Hepatocyte (in vitro differentiated cells): Measurements from ENCODE around the gene IGFL1. TPM values are rescaled to one million over a fixed set of nuclear protein-coding genes. Genes with fewer than 3 reads are reported as not detected.
"Not testable (repeated sequence)": the region's sequence is repeated elsewhere in the genome, so short reads cannot be mapped to it uniquely, and the experiment has no call there.

Source experiments
- DNase-seq: peaks from one replicate; pipeline ENCODE4 v3.0.0-alpha.2; 2016; ENCODE audit warnings: low spot score
- H2AFZ ChIP-seq: fragments of 200-600 bp; sonication (generic); 2 replicates; pipeline ENCODE4 v1.6.0; 2016; ENCODE audit warnings: antibody characterized with exemption, mild to moderate bottlenecking
- H3K27ac ChIP-seq: fragments of 200-600 bp; sonication (generic); 2 replicates; pipeline ENCODE4 v1.5.1; 2016; ENCODE audit warnings: mild to moderate bottlenecking
- H3K27me3 ChIP-seq: fragments of 200-600 bp; sonication (generic); 2 replicates; pipeline ENCODE4 v1.6.1; 2016
- H3K36me3 ChIP-seq: fragments of 200-600 bp; sonication (generic); replicated peaks from 2 replicates; pipeline ENCODE4 v1.5.1; 2016; ENCODE audit warnings: low read depth; ENCODE audit not compliant: insufficient read depth
- H3K4me1 ChIP-seq: fragments of 200-600 bp; sonication (generic); 2 replicates; pipeline ENCODE4 v1.5.1; 2016; ENCODE audit warnings: mild to moderate bottlenecking, moderate library complexity; ENCODE audit not compliant: insufficient read depth
- H3K4me2 ChIP-seq: fragments of 200-600 bp; sonication (generic); 2 replicates; pipeline ENCODE4 v1.6.0; 2016
- H3K4me3 ChIP-seq: fragments of 200-600 bp; sonication (generic); 2 replicates; pipeline ENCODE4 v1.5.1; 2016; ENCODE audit warnings: mild to moderate bottlenecking
- H3K79me2 ChIP-seq: fragments of 200-600 bp; sonication (generic); 2 replicates; pipeline ENCODE4 v1.6.0; 2017; ENCODE audit warnings: mild to moderate bottlenecking
- H3K9me2 ChIP-seq: fragments of 200-600 bp; sonication (generic); replicated peaks from 2 replicates; pipeline ENCODE4 v1.6.0; 2017; ENCODE audit warnings: mild to moderate bottlenecking; ENCODE audit not compliant: insufficient read depth
- H3K9me3 ChIP-seq: fragments of 200-600 bp; sonication (generic); 2 replicates; pipeline ENCODE4 v1.5.1; 2016; ENCODE audit warnings: low read depth, mild to moderate bottlenecking
- H4K20me1 ChIP-seq: fragments of 200-600 bp; sonication (generic); 2 replicates; pipeline ENCODE4 v1.6.0; 2016; ENCODE audit warnings: mild to moderate bottlenecking; ENCODE audit not compliant: insufficient read depth, poor library complexity, severe bottlenecking
- CTCF ChIP-seq: fragments of 200-600 bp; sonication (generic); IDR thresholded peaks from 2 replicates; pipeline ENCODE4 v1.5.1; 2016; ENCODE audit warnings: antibody characterized with exemption, mild to moderate bottlenecking; ENCODE audit not compliant: poor library complexity
- EZH2 ChIP-seq: fragments of 200-600 bp; sonication (generic); IDR thresholded peaks from 2 replicates; pipeline ENCODE4 v1.6.1; 2016; ENCODE audit warnings: antibody characterized with exemption, mild to moderate bottlenecking, borderline replicate concordance
- EZH2phosphoT487 ChIP-seq: fragments of 200-600 bp; sonication (generic); IDR thresholded peaks from one replicate; pipeline ENCODE4 v1.6.1; 2018; ENCODE audit warnings: antibody characterized with exemption, mild to moderate bottlenecking, low read depth, moderate library complexity; ENCODE audit not compliant: unreplicated experiment, severe bottlenecking
- WGBS: methylation state at CpG from one replicate; pipeline ENCODE4 v1.1.6; 2016; ENCODE audit warnings: low lambda C conversion rate; ENCODE audit errors: missing lambda C conversion rate; 5-methylcytosine and 5-hydroxymethylcytosine counted together
- polyA plus RNA-seq: library from polyadenylated mRNA; unstranded; fragments of >200 nt; fragmentation: Nextera tagmentation; extraction: Ambion mirVana; gene quantifications from 2 replicates; pipeline ENCODE4 v1.2.1, GENCODE V29; 2016
- total RNA-seq: library from RNA; depleted of rRNA; stranded (reverse); fragments of >200 nt; gene quantifications from 2 replicates; pipeline ENCODE4 v1.2.3, GENCODE V29; 2014

Gene IGFL1
- total and polyA plus RNA-seq, 2 experiments from 2014 or later, result not detected

- H3K36me3 ChIP-seq, result no peaks in the 10 kb centered on the region
- H2AFZ ChIP-seq, result no peak overlapping the region
- TF ChIP-seq EZH2 (no peak), EZH2phosphoT487 (peak; percentile 98)
- H3K27me3 ChIP-seq, result peaks cover 8% of the 10 kb centered on the region
- no peak overlapping the region for H3K4me3 ChIP-seq
- peaks cover 12% of the 10 kb centered on the region for H3K4me1 ChIP-seq
- H3K9me2 ChIP-seq, result no peaks in the 10 kb centered on the region
- H3K9me3 ChIP-seq, result no peaks in the 10 kb centered on the region
- peak; percentile 88 for DNase-seq
- H3K4me2 ChIP-seq, result no peak overlapping the region
- H3K79me2 ChIP-seq, result no peaks in the 10 kb centered on the region
- 23% methylated on average over 11 of the region's 11 CpGs for WGBS
- peak overlapping the region; percentile 61 for H3K27ac ChIP-seq
- H4K20me1 ChIP-seq, result no peaks in the 10 kb centered on the region
Measured at GRCh38 chr19:46192992-46193650, 36.4 kb upstream of the IGFL1 start.

DNA sequence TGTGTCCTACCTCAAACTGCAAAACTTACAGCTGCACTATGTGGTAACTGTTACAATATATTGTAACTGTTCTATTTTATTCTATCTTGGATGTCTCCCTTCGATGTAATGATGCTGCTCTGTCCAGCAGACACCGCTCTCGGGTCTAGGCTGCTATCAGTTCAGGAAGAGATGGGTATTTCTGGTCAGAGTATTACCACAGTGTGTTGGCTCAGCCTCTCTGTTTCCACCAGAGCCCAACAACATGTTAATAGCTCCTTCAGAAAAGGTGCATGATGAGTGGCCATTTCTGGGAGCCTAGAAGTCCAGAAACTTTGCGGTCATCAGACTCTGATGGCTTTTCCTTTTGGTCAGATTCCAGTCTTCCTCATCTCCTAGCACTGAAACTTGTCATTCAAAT lies 35.9 kb upstream of the IGFL1 start:
- no peaks in the 10 kb centered on the region for H3K79me2 ChIP-seq
- H4K20me1 ChIP-seq, result no peaks in the 10 kb centered on the region
- no peaks in the 10 kb centered on the region for H3K9me2 ChIP-seq
- no peak overlapping the region for H2AFZ ChIP-seq
- no peak overlapping the region for H3K4me2 ChIP-seq
- no peaks in the 10 kb centered on the region for H3K36me3 ChIP-seq
- peaks cover 8% of the 10 kb centered on the region for H3K27me3 ChIP-seq
- H3K4me3 ChIP-seq, result no peak overlapping the region
- peaks cover 12% of the 10 kb centered on the region for H3K4me1 ChIP-seq
- H3K27ac ChIP-seq, result peak overlapping the region; percentile 61
- H3K9me3 ChIP-seq, result no peaks in the 10 kb centered on the region
- DNase-seq, result no peak
- TF ChIP-seq EZH2phosphoT487, result no peak
- TF ChIP-seq EZH2, result no peak
- 82% methylated on average over 4 of the region's 4 CpGs for WGBS

DNA sequence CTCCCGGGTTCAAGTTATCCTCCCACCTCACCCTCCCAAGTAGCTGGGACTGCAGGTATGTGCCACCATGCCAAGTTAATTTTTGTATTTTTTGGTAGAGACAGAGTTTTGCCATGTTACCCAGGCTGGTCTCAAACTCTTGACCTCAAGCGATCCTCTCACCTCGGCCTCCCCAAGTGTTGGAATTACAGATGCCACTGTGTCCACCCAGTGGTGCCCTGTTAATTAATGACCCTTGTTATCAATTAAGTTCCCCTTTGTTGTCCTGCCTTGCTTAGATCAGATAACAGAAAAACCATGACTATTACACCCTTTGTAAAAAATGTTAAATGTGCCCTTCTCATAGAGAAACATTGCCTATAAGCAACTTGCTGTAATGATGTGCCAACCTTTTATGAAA lies 34.4 kb upstream of the IGFL1 start:
- no peaks in the 10 kb centered on the region for H3K79me2 ChIP-seq
- 89% methylated on average over 3 of the region's 3 CpGs for WGBS
- H4K20me1 ChIP-seq, result no peaks in the 10 kb centered on the region
- H3K9me2 ChIP-seq, result no peaks in the 10 kb centered on the region
- TF ChIP-seq EZH2 (no peak), EZH2phosphoT487 (no peak), CTCF (no peak)
- no peak overlapping the region for H3K4me2 ChIP-seq
- peaks cover 8% of the 10 kb centered on the region for H3K27me3 ChIP-seq
- H2AFZ ChIP-seq, result no peak overlapping the region
- no peak overlapping the region for H3K27ac ChIP-seq
- no peak overlapping the region for H3K4me3 ChIP-seq
- no peaks in the 10 kb centered on the region for H3K36me3 ChIP-seq
- peaks cover 7% of the 10 kb centered on the region for H3K4me1 ChIP-seq
- H3K9me3 ChIP-seq, result no peaks in the 10 kb centered on the region
- DNase-seq, result no peak

- not testable (repeated sequence) for H3K9me3 ChIP-seq
Measured at GRCh38 chr19:46195919-46196318, 33.6 kb upstream of the IGFL1 start.

GRCh38 chr19:46196410-46197124 lies 33.0 kb upstream of the IGFL1 start:
- no peak for DNase-seq
- H3K79me2 ChIP-seq, result no peaks in the 10 kb centered on the region
- peaks cover 8% of the 10 kb centered on the region for H3K27me3 ChIP-seq
- no peaks in the 10 kb centered on the region for H4K20me1 ChIP-seq
- H3K9me2 ChIP-seq, result no peaks in the 10 kb centered on the region
- H2AFZ ChIP-seq, result no peak overlapping the region
- no peaks in the 10 kb centered on the region for H3K36me3 ChIP-seq
- TF ChIP-seq EZH2 (no peak), CTCF (no peak), EZH2phosphoT487 (no peak)
- no peaks in the 10 kb centered on the region for H3K9me3 ChIP-seq
- no peak overlapping the region for H3K4me2 ChIP-seq
- no peak overlapping the region for H3K27ac ChIP-seq
- H3K4me3 ChIP-seq, result no peak overlapping the region
- WGBS, result 86% methylated on average over 8 of the region's 8 CpGs
- H3K4me1 ChIP-seq, result peaks cover 7% of the 10 kb centered on the region

More at GRCh38 chr19:46195919-46196318, 33.6 kb upstream of the IGFL1 start:
- H3K36me3 ChIP-seq, H3K9me2 ChIP-seq, H3K4me1 ChIP-seq, H3K4me3 ChIP-seq, DNase-seq, H3K4me2 ChIP-seq, H3K79me2 ChIP-seq, H3K27me3 ChIP-seq, H4K20me1 ChIP-seq, H3K27ac ChIP-seq, H2AFZ ChIP-seq: not testable (repeated sequence)
- 95% methylated on average over 5 of the region's 7 CpGs for WGBS
